ENCODE data around the gene ZSCAN10.
"Not testable (repeated sequence)": the region's sequence is repeated elsewhere in the genome, so short reads cannot be mapped to it uniquely, and the experiment has no call there.

The ZSCAN10 gene

GRCh38 chr16:3083408-3083807, 15.7 kb downstream of the ZSCAN10 start:
- DNase-seq = not testable (repeated sequence)

GRCh38 chr16:3081957-3082356, 17.1 kb downstream of the ZSCAN10 start:
- not testable (repeated sequence) for DNase-seq

GRCh38 chr16:3080024-3080423, 19.1 kb downstream of the ZSCAN10 start:
- DNase-seq = no peak

- DNase-seq = no peak
Measured at GRCh38 chr16:3076577-3076976, 22.5 kb downstream of the ZSCAN10 start.

- not testable (repeated sequence) for DNase-seq
Measured at GRCh38 chr16:3075946-3076345, 23.1 kb downstream of the ZSCAN10 start.

GRCh38 chr16:3075523-3075915, 23.6 kb downstream of the ZSCAN10 start:
- no peak for DNase-seq

GRCh38 chr16:3074860-3075522, 24.1 kb downstream of the ZSCAN10 start:
- DNase-seq = no peak

GRCh38 chr16:3073448-3073847, 25.6 kb downstream of the ZSCAN10 start:
- DNase-seq = no peak

- DNase-seq = not testable (repeated sequence)
Measured at GRCh38 chr16:3072576-3073263, 26.4 kb downstream of the ZSCAN10 start.

GRCh38 chr16:3072148-3072547, 26.9 kb downstream of the ZSCAN10 start:
- DNase-seq = not testable (repeated sequence)

GRCh38 chr16:3071655-3072054, 27.4 kb downstream of the ZSCAN10 start:
- no peak for DNase-seq

- no peak for DNase-seq
Measured at GRCh38 chr16:3070608-3071111, 28.4 kb downstream of the ZSCAN10 start.

- not testable (repeated sequence) for DNase-seq
Measured at GRCh38 chr16:3069146-3069545, 29.9 kb downstream of the ZSCAN10 start.

- no peak for DNase-seq
Measured at GRCh38 chr16:3068487-3068886, 30.6 kb downstream of the ZSCAN10 start.

GRCh38 chr16:3066440-3066748, 32.7 kb downstream of the ZSCAN10 start:
- DNase-seq = no peak

- no peak for DNase-seq
Measured at GRCh38 chr16:3065742-3066439, 33.2 kb downstream of the ZSCAN10 start.

GRCh38 chr16:3065069-3065741, 33.9 kb downstream of the ZSCAN10 start, which contains the start of gene IL32:
Gene IL32, plus strand, starts transcription at chr16:3065640. Its CDS starts 172 bp downstream, at chr16:3065812.
- no peak for DNase-seq

GRCh38 chr16:3063625-3064386, 35.3 kb downstream of the ZSCAN10 start:
- DNase-seq = no peak

GRCh38 chr16:3062553-3062952, 36.5 kb downstream of the ZSCAN10 start:
- no peak for DNase-seq

GRCh38 chr16:3060339-3061127, 38.6 kb downstream of the ZSCAN10 start:
- no peak for DNase-seq

GRCh38 chr16:3059723-3060242, 39.3 kb downstream of the ZSCAN10 start:
- DNase-seq = no peak

Data from DMS 273 treated with DMSO at 0.1 percent for 48 hours (cell line).